ENCODE data around the gene SPATA20.

SPATA20 gene

DNA sequence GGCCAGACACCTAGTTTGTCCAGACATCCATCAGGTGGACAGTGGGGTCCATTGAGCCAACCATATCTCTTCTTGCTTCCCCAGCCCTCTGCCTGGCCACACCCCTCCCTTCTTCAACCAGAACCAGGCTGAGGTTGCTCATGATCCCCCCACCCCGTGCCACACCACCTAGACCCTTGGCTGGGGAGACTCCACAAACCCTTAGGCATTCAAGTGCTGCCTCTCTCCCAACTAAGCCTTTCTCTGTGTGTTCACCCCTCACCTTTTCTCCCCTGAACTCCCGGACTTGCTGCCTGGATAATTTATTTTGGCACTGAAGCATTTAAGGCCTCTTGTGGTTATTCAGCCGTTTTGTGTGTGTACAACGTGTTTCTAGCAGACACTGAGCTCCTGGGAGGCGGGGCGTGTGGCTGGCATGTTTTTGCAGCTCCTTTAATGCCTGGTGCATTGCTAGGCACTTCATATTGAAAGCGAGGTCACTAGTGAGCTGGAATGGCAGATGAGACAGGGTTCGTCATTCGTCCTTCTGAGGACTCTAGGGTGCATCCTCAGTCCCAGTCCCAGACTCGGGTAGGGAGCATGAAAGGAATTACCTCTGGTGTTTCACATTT lies 42.2 kb downstream of the SPATA20 start:
- no peak overlapping the region for H3K4me2 ChIP-seq (ENCODE audit: insufficient read depth, low read length)
- H3K9ac ChIP-seq (ENCODE audit: low read depth, low read length), result no peak overlapping the region
- TF ChIP-seq EZH2 (IDR thresholded peaks at IDR 0.05; ENCODE audit: borderline replicate concordance, low read depth, low read length, severe bottlenecking), result no peak
- TF ChIP-seq, protein P1, sequence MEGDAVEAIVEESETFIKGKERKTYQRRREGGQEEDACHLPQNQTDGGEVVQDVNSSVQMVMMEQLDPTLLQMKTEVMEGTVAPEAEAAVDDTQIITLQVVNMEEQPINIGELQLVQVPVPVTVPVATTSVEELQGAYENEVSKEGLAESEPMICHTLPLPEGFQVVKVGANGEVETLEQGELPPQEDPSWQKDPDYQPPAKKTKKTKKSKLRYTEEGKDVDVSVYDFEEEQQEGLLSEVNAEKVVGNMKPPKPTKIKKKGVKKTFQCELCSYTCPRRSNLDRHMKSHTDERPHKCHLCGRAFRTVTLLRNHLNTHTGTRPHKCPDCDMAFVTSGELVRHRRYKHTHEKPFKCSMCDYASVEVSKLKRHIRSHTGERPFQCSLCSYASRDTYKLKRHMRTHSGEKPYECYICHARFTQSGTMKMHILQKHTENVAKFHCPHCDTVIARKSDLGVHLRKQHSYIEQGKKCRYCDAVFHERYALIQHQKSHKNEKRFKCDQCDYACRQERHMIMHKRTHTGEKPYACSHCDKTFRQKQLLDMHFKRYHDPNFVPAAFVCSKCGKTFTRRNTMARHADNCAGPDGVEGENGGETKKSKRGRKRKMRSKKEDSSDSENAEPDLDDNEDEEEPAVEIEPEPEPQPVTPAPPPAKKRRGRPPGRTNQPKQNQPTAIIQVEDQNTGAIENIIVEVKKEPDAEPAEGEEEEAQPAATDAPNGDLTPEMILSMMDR (IDR thresholded peaks at IDR 0.05; ENCODE audit: borderline replicate concordance, extremely low read depth, low read length, poor library complexity, severe bottlenecking), result no peak
- no peaks in the 10 kb centered on the region for H3K9me3 ChIP-seq (ENCODE audit: insufficient read depth, low read length, severe bottlenecking)
- no peaks in the 10 kb centered on the region for H3K36me3 ChIP-seq (ENCODE audit: insufficient read depth, low read length)
- no peak for DNase-seq
- no peak for ATAC-seq (ENCODE audit: insufficient read depth, low read depth)
- H2AFZ ChIP-seq (ENCODE audit: low read depth, low read length), result no peak overlapping the region
- H3K79me2 ChIP-seq (ENCODE audit: insufficient read depth, low read length), result no peaks in the 10 kb centered on the region
- no peaks in the 10 kb centered on the region; the same call in 1 of the 2 replicates for H4K20me1 ChIP-seq (ENCODE audit: insufficient read depth, low read length)
- no peak overlapping the region for H3K27ac ChIP-seq (ENCODE audit: low read length)
- H3K4me3 ChIP-seq (ENCODE audit: low read depth in 1 of 2, low read length in 2 of 2), result no peak overlapping the region
- no peaks in the 10 kb centered on the region for H3K4me1 ChIP-seq (ENCODE audit: insufficient read depth, low read length)
- H3K27me3 ChIP-seq (ENCODE audit: insufficient read depth, low read length, poor library complexity), result peaks cover 22% of the 10 kb centered on the region

DNA sequence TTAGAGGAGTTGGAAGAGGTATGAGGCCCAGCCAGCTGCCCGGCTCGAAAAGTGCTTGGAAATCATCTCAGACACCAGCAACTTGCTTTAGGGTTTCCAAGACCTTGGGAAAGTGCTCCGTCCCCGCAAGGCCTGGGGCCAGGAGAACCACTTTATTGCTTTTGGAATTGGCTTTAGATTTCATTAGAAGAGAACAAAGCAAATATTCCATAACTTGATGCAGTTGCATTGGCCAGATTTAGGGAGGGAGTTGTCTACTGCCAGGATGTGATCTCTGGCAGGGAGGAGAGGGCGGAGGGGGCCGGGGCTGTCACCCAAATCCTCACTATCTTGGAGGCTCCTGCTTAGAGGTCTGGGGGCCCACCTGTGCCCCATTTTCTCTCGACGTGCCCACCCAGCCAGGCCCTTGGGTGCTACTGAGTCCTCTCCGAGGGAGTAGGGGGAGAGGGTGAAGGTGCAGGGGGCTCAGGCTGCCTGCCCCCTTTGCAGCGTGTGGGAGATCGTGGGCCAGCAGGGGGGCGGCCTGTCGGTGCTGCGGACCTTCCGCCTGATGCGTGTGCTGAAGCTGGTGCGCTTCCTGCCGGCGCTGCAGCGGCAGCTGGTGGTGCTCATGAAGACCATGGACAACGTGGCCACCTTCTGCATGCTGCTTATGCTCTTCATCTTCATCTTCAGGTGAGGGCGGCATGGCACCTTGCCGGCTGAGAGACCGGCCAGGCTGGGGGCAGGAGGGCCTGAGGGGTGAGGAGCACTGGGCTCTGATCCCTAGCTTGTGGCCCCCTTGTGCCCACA lies 44.2 kb downstream of the SPATA20 start:
- Histone ChIP-seq H3K9me3 (ENCODE audit: insufficient read depth, low read length, severe bottlenecking) (no peaks in the 10 kb centered on the region), H3K27ac (ENCODE audit: low read length) (no peak overlapping the region), H3K27me3 (ENCODE audit: insufficient read depth, low read length, poor library complexity) (peaks cover 18% of the 10 kb centered on the region), H3K4me1 (ENCODE audit: insufficient read depth, low read length) (no peaks in the 10 kb centered on the region), H3K9ac (ENCODE audit: low read depth, low read length) (no peak overlapping the region), H3K36me3 (ENCODE audit: insufficient read depth, low read length) (no peaks in the 10 kb centered on the region), H3K4me2 (ENCODE audit: insufficient read depth, low read length) (no peak overlapping the region), H3K4me3 (ENCODE audit: low read depth in 1 of 2, low read length in 2 of 2) (no peak overlapping the region), H3K79me2 (ENCODE audit: insufficient read depth, low read length) (no peaks in the 10 kb centered on the region), H4K20me1 (ENCODE audit: insufficient read depth, low read length) (no peaks in the 10 kb centered on the region; the same call in 1 of the 2 replicates), H2AFZ (ENCODE audit: low read depth, low read length) (no peak overlapping the region)
- no peak for DNase-seq
- no peak for ATAC-seq (ENCODE audit: insufficient read depth, low read depth)
- no peak for TF ChIP-seq EZH2 (IDR thresholded peaks at IDR 0.05; ENCODE audit: borderline replicate concordance, low read depth, low read length, severe bottlenecking)
- TF ChIP-seq, protein P1 (IDR thresholded peaks at IDR 0.05; ENCODE audit: borderline replicate concordance, extremely low read depth, low read length, poor library complexity, severe bottlenecking), result no peak

GRCh38 chr17:50593321-50593720 lies 46.3 kb downstream of the SPATA20 start:
- H3K4me1 ChIP-seq (ENCODE audit: insufficient read depth, low read length), result no peaks in the 10 kb centered on the region
- H3K9ac ChIP-seq (ENCODE audit: low read depth, low read length), result no peak overlapping the region
- no peak overlapping the region for H3K27ac ChIP-seq (ENCODE audit: low read length)
- no peak overlapping the region for H3K4me2 ChIP-seq (ENCODE audit: insufficient read depth, low read length)
- H3K4me3 ChIP-seq (ENCODE audit: low read depth in 1 of 2, low read length in 2 of 2), result no peak overlapping the region
- no peaks in the 10 kb centered on the region for H3K36me3 ChIP-seq (ENCODE audit: insufficient read depth, low read length)
- no peak for DNase-seq
- TF ChIP-seq, protein P1 (IDR thresholded peaks at IDR 0.05; ENCODE audit: borderline replicate concordance, extremely low read depth, low read length, poor library complexity, severe bottlenecking), result no peak
- no peak for TF ChIP-seq EZH2 (IDR thresholded peaks at IDR 0.05; ENCODE audit: borderline replicate concordance, low read depth, low read length, severe bottlenecking)
- H2AFZ ChIP-seq (ENCODE audit: low read depth, low read length), result no peak overlapping the region
- H3K27me3 ChIP-seq (ENCODE audit: insufficient read depth, low read length, poor library complexity), result peaks cover 15% of the 10 kb centered on the region
- no peaks in the 10 kb centered on the region for H3K9me3 ChIP-seq (ENCODE audit: insufficient read depth, low read length, severe bottlenecking)
- ATAC-seq (ENCODE audit: insufficient read depth, low read depth), result no peak
- H3K79me2 ChIP-seq (ENCODE audit: insufficient read depth, low read length), result no peaks in the 10 kb centered on the region
- no peaks in the 10 kb centered on the region; the same call in 1 of the 2 replicates for H4K20me1 ChIP-seq (ENCODE audit: insufficient read depth, low read length)
